SK-MEL-5 (cell line): ENCODE data around the gene CFDP1. TPM values are rescaled to one million over a fixed set of nuclear protein-coding genes. Genes with fewer than 3 reads are reported as not detected.
A peak's percentile ranks its signal among the peaks of the same experiment; 100 is the strongest.

ENCODE experiments used
- DNase-seq: peaks from one replicate; pipeline ENCODE4 v3.0.0-alpha.2; 2016; ENCODE audit warnings: low read depth, low spot score
- in situ Hi-C: cut with HindIII; loops from 2 replicates; pipeline ENCODE4 v1.10.0; 2016; ENCODE audit warnings: low sequenced_read_pairs, high pct_unique_total_duplicates, low pct_unique_long_range_greater_than_20kb
- total RNA-seq: library from RNA; depleted of rRNA; stranded (reverse); fragments of >200 nt; shearing (Covaris generic); gene quantifications from 2 replicates; pipeline ENCODE4 v1.2.3, GENCODE V29; 2014

CFDP1 gene
- total RNA-seq, 1 experiment from 2014 or later = 24.8 TPM

DNA sequence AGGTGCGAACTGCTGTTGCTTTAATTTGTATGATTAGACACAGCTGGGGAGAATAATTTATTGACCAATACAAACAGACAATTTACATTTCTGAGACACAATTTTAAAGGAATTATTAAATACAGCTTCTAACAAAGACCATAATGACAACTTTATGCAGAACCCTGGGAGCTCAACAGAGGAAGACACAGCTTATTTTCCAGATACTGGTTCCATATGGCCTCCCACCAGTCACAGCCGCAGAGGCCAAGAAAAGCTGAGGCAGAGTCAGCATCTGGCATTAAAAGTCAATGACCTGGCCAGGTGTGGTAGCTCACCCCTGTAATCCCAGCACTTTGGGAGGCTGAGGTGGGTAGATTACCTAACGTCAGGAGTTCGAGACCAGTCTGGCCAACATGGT is 115.8 kb downstream of the CFDP1 start:
- in situ Hi-C loops = loop anchor here (25.0 kb wide), 1 partner anchor 130 kb away; no protein-coding TSS in a partner anchor

DNA sequence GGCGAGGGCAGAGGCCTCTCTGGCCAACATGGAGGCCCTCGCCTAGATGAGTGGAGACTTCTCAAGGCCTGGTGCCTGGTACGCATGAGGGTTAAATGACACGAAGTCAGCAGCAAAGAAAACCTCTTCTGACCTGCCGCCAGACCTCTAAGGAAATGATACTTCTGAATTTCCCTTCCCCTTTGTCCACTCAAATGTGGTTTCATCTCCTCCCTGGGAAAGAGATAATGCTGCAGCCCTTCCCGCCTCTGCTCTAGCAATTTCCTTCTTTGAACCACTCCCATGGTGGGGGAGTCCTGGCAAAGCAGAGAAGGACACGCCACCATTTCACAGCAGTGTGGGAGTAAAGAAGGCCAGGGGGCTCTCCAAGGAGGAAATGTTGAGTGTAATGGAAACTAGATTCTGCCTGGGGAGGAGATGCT is 116.2 kb downstream of the CFDP1 start:
- in situ Hi-C loops = loop anchor here (25.0 kb wide), 1 partner anchor 130 kb away; no protein-coding TSS in a partner anchor
- no peak for DNase-seq

More for the DNA sequence above, 115.8 kb downstream of the CFDP1 start:
- no peak for DNase-seq

DNA sequence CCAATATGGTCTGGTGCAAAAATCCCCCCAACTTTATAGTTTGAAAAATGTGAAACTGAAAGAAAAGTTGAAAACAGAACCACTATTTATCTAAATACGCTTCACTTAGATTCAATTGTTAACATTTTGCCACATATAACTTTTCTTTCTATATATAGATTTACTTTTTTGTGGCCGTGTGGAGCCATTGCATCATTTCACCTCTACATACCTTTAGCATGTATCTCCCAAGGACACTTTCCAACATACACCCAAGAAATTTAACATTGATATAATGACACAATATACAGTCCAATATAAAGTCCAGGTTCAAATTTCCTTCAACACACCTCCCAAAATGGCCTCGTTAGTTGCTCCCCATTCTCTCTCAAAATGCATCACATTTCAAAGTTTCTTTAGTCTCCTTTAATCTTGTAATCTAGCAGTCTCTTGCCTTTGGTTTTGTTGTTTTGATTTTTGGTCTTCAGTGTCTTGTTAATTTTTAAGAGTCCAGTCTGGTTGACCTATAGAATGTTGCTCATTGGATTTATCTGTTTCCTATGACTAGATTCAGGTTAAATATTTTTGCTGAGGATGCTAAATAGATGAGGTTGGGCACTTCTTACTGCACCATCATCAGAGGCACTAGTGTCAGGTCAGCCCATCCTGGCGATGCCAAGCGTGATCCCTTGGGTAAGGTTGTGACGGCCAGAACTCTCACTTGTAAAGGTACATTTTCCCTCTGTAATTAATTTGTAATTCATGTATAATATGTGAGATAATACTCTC is 117.6 kb downstream of the CFDP1 start:
- DNase-seq = no peak
- in situ Hi-C loops = loop anchor here (25.0 kb wide), 1 partner anchor 128 kb away; no protein-coding TSS in a partner anchor

DNA sequence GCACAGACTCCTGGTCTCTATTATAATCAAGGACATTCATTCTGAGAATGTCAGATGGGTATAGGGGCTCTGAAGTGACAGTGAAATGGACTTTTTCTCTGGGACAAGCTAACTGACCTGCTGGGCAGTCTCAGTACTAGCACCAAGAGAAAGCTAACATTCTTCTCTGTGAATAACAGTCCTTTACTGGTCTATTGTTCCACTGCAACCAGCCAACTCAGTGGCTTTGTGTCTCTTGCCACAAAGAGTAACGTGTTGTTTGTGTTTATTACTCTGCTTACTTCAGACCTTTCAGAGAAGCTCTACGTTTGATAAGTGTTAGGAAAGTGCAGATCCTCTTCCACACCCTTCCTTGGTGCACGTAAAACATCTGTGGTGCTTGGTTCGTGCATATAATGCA is 120.4 kb downstream of the CFDP1 start:
- DNase-seq = no peak

DNA sequence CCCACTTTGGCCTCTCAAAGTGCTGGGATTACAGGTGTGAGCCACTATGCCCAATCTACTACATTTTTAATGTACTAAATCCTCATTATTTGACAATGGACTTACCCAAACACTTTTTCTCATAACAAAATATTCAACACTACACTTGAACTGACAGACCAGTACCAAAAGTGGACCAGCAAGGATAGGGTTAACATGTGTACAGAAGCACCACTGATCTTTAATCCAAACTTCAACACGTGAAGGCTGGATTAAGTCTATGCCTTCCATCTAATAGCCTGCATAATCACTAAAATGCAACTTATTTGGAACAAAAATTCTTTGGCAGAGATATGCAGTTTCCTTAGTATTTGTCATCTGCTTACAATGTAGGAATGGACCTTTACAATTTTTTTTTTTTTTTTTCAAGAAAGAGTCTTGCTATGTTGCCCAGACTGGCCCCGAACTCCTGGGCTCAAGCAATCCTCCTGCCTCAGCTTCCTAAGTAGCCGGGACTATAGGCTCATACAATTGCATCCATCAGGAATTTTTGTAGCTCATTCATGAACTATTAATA is 121.8 kb downstream of the CFDP1 start:
- in situ Hi-C loops = loop anchor here (25.0 kb wide), 1 partner anchor 124 kb away; no protein-coding TSS in a partner anchor

More for the DNA sequence above, 120.4 kb downstream of the CFDP1 start:
- in situ Hi-C loops = loop anchor here (25.0 kb wide), 1 partner anchor 126 kb away; no protein-coding TSS in a partner anchor

DNA sequence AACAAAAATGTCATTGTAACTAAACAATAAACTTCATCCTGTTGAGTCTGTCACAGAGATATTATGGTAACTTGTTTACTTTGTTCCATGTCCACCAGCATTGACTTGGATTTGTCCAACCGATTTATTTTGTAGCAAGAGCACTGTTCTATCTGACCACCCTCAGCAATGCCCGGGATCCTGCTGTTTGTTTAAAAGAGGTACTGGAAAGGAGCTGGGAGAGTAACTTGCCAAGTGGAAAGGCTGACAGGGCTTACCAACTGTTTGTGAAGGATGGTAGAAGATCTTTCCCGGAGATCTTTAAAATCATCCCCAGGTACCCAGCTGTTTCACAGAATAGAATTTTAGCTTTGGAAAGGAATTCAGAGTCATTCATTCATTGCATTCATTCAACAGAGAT is 122.8 kb downstream of the CFDP1 start:
- in situ Hi-C loops = loop anchor here (25.0 kb wide), 1 partner anchor 123 kb away; no protein-coding TSS in a partner anchor
- no peak for DNase-seq

More for the DNA sequence above, 121.8 kb downstream of the CFDP1 start:
- no peak for DNase-seq

DNA sequence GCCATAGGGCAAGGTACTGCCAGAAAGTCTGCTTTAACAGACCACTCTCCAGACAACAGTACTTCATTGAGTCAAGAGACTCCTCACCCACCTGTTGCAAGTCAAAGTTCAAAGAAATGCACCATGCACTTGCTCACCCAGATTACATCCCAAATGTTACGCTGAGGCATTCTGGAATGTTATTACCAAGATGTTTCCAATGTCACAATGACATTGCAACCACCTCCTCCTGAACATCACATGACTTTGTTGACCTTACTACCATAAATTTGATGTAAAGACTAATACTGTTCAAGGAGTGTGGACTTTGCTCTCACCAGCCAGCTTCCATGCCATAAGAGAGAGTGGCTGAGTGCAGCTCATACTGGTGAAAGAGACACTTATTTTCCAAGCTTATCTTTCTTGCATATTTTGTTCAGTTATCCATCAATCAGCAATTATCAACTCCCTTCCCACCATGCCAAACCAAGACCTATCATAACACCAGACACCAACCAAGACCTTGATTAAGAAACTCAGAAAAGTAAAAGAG is 123.3 kb downstream of the CFDP1 start:
- in situ Hi-C loops = loop anchor here (25.0 kb wide), 1 partner anchor 123 kb away; no protein-coding TSS in a partner anchor
- no peak for DNase-seq

DNA sequence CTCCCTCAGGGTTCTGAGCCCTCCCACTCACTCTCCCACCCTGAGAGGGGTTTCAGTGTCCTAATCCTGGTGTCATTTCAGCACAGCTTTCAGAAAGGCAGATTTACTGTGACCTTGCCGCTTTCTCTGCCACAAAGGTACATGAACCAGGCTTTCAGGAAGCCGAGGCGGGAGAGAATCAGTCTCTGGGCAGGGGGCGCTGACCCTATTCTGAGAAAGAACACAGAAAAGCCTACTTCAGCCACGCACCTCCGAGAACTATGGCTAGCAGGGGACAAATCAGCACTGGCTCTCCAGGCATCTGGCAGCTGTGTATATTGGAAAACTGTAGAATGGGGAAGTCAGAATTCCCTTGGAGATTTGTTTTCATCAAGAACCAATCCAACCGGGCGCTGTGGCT is 124.1 kb downstream of the CFDP1 start:
- DNase-seq = no peak
- in situ Hi-C loops = loop anchor here (25.0 kb wide), 1 partner anchor 122 kb away; no protein-coding TSS in a partner anchor

DNA sequence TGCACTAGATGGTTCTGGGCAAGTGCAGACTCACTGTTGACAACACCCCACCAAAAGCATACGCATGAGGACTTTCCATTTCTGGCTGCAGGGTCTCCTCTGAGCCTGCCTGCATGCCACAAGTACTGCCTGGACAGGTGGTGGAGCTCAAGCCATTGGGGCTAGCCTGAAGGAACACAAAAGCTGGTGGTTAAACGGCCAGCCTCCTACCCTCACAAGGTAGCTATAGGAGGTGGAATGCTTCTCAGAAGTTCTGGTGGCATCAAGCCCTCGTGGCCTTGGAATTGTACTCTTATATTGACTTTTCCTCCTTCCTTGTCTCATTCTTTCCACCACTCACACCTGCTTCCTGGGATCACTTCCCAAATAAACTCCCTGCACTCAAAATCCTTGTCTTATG is 125.3 kb downstream of the CFDP1 start:
- DNase-seq = no peak
- in situ Hi-C loops = loop anchor here (25.0 kb wide), 1 partner anchor 121 kb away; no protein-coding TSS in a partner anchor

DNA sequence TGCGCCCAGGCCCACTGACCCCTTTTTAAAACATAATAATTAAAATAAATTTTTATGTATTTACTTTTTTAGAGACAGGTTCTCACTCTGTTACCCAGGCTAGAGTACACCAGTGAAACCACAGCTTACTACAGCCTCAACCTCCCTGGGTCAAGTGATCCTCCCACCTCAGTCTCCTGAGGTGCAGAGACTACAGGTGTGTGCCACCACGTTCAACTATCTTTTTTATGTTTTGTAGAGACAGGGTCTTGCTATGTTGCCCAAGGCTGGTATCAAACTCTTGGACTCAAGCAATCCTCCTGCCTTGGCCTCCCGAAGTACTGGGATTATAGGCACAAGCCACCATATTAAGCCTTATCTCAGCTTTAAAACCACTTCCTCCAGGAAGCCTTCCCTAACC is 125.8 kb downstream of the CFDP1 start:
- in situ Hi-C loops = loop anchor here (25.0 kb wide), 1 partner anchor 120 kb away; no protein-coding TSS in a partner anchor
- DNase-seq = no peak

DNA sequence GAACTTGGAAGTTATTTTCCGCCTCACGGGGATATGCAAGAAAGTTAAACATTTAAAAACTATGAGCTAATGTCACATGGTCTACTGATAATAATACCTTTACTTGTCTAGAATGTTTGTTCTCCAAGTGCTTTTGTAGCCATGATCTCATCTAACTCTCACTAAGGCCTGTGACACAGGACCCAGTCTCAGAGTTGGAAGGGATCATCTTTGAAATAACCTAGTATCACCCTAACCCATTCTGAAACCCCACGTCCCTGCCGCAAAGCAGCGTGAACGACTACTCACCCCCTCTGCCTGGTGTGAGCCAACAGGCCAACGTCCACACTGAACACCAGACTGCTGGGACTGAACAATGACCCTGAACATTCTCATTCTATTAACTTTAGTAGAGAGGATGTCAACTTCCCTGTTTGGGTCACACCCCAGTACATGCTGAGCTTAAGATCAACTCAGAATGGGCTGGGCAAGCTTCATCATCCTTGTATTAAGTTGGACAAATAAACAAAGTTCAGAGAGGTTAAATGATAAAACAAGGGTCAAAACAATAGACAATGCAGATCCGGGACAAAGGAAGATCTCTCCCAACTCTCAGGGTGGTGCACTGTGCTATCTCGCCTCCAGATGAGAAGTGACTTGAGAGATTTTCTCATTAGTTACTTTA is 127.1 kb downstream of the CFDP1 start:
- in situ Hi-C loops = loop anchor here (25.0 kb wide), 1 partner anchor 119 kb away; no protein-coding TSS in a partner anchor
- DNase-seq = no peak

DNA sequence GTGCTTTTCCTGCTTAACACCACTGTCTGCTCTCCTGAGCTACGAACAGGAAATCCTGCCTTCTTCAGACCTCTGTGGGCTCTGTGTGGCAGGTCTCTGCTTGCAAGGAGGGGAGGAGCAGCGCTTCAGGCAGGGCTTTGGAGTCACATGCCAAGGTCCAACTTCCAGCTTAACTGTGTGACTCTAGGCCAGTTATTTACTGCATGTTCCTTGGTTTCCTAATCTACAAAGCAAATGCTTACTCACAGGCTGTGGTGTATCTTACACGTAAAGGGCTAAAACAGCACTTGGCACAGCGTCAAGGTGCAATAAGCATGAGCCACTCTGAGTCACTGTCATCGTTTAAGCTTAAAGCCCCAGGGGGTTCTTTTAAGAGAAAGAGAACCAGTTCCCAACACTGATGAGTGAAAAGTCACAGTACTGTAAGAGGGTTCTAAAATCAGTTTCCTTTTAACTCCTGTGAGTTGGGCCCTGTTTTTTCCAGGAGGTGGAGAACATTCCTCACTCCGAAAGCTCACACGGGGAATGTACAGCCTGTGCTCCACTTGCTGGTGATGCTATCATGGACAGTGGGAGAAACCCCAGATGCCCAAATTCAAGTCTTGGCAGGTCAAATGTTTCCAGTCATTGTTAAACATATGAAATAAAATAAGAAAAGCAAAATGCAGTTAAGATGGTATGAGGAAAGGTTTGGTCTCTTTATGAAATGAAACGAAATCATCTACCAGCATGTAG is 127.8 kb downstream of the CFDP1 start:
- DNase-seq = peak; percentile 88
- in situ Hi-C loops = loop anchor here (25.0 kb wide), 1 partner anchor 118 kb away; no protein-coding TSS in a partner anchor

DNA sequence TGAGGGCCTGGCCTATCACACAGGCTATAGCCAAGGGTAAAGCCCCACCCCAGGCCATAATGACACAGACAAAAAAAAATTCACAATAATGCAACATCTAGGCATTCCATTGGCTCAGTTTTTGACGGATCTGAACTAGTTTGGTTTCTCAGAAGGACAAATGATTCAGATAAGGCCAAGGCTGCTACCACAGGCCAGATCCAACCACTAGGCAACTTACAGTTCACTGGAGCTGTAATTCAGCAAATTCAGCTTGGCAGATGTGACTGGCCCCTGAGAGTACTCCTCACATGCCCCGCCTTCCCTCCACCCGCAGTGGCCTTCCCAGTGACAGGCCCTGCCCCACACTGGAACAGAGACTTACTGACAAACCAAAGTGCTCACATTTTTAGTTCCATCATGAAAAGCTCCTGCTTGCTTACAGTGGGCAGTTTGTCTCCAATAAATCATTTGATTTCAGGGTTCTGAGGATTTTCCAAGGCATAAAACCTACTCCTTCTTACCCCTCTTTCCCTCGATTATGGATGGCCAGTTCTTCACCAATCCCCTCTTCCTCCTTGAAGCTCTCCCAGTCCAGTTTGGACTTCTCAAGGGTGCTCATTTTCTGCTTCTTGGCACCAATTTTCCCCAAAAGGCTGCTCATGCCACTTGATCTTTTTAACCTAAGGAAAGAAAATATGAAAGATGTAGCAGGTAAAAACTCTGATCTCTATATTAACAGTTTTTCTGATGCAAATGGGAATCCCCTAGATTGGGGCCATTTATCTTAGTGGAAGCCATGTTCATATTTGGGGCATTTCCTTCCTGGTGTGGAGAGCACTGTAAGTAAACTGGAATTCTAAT is 128.6 kb downstream of the CFDP1 start:
- in situ Hi-C loops = loop anchor here (25.0 kb wide), 1 partner anchor 117 kb away; no protein-coding TSS in a partner anchor

DNA sequence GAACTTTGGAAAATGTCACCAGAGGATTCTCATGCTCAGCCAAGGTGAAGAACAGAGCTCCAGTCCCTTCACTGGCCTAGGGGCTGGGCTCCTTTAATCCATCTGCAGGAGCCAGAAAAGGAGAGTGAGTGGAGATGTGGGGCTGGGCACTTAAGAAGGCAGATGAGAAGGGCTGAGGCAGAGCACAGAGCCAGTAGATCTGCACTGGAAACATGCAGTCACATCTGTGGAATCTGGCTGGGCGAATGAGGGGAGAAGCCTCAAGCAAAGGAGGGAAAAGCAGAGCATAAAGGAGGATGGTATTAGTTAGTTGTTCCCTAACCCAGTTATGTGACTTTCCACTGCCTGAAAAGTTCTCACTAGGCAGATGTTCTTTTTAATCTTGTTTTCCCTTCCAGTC is 131.5 kb downstream of the CFDP1 start:
- in situ Hi-C loops = loop anchor here (25.0 kb wide), 1 partner anchor 115 kb away; no protein-coding TSS in a partner anchor
- no peak for DNase-seq

More for the DNA sequence above, 128.6 kb downstream of the CFDP1 start:
- peak; percentile 31 for DNase-seq

DNA sequence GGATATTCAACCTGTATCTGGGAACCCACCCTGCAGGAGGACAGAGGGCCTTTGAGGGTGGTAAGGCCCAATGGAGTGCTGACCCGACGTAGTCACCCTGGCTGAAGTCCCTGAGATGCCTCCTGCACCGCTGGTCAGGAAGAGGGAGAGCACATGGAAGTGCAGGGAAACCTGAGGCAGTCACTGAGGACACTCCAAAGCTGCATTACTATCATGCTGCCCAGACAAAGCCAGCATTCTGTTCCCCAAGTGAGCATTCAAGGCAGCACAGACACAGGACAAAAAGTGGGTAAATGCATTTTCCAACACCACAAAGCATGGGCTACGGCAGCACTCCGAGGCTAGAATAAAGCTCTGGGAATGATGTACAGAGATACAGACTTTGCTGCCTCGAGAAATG is 135.0 kb downstream of the CFDP1 start:
- in situ Hi-C loops = no loop called here
- DNase-seq = no peak

DNA sequence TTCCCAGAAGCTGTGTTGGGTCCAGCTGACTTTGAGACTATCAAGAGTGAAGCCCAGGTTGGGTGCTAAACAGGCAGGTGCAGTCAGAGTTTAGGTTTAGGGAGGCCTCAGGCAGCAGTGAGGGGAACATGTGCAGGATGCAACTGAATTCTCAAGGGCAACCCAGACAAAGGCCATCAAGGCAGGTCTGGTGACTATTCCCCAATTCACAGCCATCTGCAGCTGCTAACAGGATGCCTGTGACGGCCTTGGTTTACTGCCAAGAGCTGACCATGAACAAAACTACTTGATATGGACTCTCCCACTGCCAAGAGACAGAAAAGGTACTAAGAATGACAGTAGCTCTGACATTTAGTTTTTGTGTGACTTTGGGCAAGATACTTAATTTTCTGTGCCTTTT is 136.7 kb downstream of the CFDP1 start:
- in situ Hi-C loops = no loop called here
- DNase-seq = no peak
